ENCODE data around the gene RALGPS1.

- TF ChIP-seq POLR2A (IDR thresholded peaks at IDR 0.05) = no peak
- TF ChIP-seq CTCF (IDR thresholded peaks at IDR 0.05 in 4 of 5, conservative IDR thresholded peaks at IDR 0.05 in 1 of 5) = no peak
Observed at GRCh38 chr9:127075624-127076372, 161.2 kb downstream of the RALGPS1 start.

Measured in gastrocnemius medialis (tissue), 4 donors.